Loucy (cell line): ENCODE measurements around the gene TCERG1.

Experiments used
- EZH2phosphoT487 ChIP-seq: fragments of 200-600 bp; IDR thresholded peaks from 2 replicates; pipeline ENCODE4 v1.6.1; 2018; ENCODE audit warnings: antibody characterized with exemption, mild to moderate bottlenecking, moderate library complexity, borderline replicate concordance
- TF ChIP-seq, protein P1 (sequence below): fragments of 200-600 bp; sonication (generic); conservative IDR thresholded peaks from 2 replicates; pipeline ENCODE4 v1.5.1; 2014; ENCODE audit warnings: mild to moderate bottlenecking, antibody characterized with exemption, low read length

DNA sequence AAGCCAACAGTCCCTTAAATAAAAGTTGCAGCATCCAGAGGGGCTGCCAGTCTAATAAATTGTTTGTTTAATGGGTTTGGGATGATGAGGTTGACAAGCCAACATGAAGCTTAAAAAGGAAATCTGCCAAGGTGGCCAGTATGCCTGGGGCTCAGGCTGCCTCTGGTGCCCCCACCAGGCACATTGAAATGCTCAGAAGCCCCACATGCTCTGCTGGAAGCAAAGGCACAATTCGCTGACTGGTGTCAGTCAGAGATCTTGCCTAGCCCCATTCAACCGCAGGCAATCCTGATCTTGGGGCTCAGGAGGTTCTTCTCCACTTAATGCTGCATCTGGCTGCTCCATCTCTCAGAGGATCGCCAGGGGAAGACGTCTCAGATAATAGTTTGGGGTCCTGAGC, 44.2 kb upstream of the TCERG1 start:
- TF ChIP-seq, protein P1, sequence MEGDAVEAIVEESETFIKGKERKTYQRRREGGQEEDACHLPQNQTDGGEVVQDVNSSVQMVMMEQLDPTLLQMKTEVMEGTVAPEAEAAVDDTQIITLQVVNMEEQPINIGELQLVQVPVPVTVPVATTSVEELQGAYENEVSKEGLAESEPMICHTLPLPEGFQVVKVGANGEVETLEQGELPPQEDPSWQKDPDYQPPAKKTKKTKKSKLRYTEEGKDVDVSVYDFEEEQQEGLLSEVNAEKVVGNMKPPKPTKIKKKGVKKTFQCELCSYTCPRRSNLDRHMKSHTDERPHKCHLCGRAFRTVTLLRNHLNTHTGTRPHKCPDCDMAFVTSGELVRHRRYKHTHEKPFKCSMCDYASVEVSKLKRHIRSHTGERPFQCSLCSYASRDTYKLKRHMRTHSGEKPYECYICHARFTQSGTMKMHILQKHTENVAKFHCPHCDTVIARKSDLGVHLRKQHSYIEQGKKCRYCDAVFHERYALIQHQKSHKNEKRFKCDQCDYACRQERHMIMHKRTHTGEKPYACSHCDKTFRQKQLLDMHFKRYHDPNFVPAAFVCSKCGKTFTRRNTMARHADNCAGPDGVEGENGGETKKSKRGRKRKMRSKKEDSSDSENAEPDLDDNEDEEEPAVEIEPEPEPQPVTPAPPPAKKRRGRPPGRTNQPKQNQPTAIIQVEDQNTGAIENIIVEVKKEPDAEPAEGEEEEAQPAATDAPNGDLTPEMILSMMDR: peak; percentile 31
- TF ChIP-seq EZH2phosphoT487: no peak
